HG03460 (cell line): ENCODE results near the gene MAP2K2.

Experiments
- ATAC-seq: cut with Tn5 transposase; IDR thresholded peaks from one replicate; pipeline ENCODE4 v1.9.1; 2021; ENCODE audit not compliant: unreplicated experiment

Gene MAP2K2

DNA sequence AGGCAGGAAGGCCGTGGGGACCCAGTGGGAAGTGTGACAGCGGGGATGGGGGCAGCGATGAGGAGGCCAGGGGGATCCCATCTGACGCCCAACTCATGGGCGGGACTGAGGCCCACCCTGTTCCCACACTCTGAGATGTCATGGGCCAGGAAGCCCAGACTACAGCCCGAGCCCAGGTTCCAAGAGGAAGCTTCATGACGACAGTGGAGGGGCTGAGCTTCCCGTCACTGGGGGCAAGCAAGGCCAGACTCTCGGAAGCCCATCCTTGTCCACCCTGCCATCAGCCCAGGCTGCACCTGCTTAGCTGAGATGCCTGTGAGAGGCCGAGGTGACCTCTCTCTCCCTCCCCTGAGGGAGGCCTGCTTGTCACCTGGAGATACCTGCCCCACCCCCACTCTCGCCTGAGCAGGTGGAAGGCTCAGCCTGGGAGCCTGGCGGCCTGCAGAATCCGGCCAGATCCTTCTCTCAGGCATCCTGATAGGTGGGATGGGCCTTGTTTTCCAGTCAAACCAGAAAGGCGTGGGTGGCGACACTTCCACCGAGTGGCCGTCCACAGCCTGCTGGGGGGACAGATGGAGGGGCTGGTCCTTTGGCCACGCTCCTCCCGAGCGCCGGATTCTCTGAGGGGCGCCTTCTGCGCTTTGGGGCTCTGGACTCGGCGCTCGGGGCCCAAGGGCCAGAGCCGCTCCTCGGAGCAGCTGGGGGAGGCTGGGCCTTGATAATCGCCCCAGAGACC, 62.1 kb downstream of the MAP2K2 start:
- no peak for ATAC-seq

- ATAC-seq = no peak
These were observed 62.7 kb downstream of the MAP2K2 start for GRCh38 chr19:4061178-4061682.

GRCh38 chr19:4060621-4061177, 63.2 kb downstream of the MAP2K2 start:
- no peak for ATAC-seq

GRCh38 chr19:4059891-4060620, 63.9 kb downstream of the MAP2K2 start:
- no peak for ATAC-seq

- no peak for ATAC-seq
These were observed 64.5 kb downstream of the MAP2K2 start for GRCh38 chr19:4059453-4059871.

DNA sequence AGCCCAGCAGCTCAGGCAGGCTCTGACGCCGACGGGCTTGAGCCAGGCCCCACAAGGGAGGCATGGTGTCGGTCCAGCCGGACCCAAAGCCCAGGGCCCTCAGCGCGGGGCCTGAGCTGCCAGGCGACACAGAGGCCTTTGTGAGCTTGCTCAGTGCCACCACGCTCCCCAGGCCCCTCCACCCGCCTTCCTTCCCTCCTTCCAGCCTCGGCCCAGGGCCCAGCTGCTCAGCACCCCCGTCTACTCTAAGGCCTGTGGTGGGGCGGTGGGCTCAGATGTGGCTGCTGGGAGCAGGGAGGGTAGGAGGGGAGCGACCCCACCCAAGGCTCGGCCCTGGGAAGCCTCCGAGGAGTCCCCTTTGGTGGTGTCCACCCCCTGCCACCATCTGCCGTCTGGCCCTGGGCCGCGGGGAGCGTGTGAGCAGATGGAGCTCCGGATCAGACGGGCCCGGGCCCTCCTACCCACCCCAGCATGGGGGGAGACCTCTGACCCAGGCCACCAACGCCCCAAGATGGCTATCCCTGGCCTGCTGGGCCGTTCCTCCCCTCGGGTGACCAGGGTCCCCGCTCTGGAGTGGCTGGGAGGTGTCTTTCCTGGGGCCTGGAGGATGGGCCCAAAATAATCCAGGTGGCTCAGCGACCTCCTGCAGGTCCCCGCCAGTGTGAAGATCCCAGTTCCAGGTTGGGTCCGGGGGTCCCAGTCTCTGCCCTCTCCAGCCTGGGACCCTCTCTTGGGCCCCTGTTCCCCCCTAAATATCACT, 65.0 kb downstream of the MAP2K2 start:
- no peak for ATAC-seq

DNA sequence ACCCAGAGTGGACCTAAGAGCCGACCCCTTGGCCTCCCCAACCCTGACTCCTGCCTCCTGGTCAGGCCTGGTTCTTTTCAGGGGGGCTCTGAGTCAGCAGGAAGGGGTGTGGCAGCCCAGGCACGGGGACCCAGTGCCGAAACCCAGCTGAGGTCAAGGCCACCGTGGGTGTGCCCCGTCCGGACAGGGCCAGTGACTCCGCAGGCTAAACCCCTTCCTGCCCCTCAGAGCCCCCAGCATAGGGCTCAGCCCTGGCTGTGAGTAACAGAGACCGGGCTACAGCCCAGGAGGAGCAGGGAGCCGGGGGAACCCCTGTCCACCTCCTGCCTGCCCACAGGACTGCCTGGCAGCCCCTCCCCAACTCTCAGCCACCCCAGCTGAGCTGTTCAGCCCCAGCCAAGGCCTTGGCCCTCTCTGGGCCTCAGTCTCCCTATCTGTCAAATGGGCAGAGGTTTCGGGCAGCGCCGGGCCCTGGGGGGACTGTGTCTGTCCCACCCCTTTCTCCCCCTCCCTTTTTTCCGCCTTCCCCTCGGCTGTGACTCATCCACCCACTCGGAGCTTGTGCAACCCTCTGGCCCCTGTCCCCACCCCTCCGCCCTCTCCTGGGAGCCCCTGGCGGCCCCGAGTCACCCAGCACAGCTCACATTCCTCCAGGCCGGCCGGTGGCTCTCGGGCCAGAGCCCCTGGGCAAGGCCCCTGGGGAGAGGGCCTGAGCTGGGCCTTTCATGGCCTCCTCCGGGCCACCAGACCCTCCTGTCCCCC, 65.8 kb downstream of the MAP2K2 start:
- ATAC-seq = no peak

DNA sequence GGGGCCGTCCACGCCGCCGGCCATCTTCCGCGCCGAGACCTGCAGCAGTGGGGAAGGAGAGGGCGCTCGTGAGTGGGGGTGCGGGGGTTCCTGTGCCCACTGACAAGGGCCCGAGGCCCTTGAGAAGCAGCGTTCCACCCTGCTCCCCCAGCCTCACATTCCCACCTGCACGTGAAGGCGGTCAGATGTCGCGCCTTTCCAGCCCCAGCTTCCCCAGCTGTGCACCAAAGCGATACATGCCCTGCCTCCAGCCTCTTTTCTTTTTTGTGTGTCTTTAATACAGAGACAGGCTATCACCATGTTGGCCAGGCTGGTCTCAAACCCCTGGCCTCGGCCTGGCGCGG, 68.7 kb downstream of the MAP2K2 start:
- no peak for ATAC-seq

GRCh38 chr19:4054441-4055208, 69.3 kb downstream of the MAP2K2 start:
- no peak for ATAC-seq

DNA sequence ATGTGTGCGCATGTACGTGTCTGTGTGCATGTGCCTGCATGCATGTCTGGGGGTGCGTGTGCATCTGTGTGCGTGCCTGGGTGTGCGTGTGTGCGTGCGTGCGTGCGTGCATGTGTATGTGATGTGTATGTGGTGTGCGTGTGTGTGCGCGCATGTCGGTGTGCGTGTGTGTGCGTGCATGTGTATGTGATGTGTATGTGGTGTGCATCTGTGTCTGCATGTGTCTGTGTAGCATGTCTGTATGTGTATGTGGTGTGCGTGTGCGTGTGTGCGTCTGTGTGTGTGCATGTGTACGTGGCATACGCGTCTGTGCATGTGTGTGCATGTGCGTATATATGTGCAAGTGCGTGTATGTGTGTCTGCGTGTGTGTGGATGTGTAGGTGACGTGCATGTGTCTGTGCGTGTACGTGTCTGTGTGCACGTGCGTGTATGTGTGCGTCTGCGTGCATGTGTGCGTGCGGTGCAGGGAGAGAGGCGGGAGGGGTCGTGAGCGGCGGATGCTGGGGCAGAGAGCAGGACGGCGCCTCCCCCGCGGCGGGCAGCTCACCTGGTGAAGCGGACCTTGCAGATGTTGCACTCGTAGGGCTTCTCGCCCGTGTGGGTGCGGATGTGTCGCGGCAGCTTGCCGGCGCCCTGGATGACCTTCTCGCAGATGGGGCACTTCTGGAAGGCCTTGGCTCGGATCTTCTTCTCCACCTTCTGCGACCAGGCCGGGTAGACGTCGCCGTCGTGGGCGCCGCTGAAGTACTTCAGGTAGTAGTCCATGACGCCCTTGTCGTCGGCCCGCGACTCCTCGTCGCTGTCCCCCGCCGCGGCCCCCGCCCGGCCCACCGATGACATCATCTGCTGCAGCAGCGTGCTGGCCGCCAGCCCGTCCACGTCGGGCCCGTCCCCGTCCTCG, 70.2 kb downstream of the MAP2K2 start:
- no peak for ATAC-seq

DNA sequence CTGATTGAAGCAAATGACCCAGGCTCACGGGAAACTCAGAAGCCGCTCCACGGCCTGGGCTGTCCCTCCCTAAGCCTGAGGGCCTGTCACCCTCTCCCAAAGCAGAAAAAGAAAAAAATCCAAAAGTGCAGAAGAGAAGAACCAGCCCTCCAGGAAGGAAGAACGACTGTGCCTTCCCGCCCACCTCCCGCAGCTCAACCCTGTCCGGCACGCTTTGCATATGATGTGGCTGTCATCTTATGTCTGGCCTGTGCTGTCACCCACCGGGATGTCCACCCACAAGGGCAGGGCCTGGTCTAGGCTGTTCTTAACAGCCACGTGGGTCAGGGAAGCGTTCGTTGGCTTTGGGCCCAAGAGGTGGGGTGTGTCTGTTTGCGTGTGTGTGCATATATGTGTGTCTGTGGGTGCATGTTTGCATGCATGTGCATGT, 70.9 kb downstream of the MAP2K2 start:
- ATAC-seq = no peak

- no peak for ATAC-seq
These were observed 71.6 kb downstream of the MAP2K2 start for GRCh38 chr19:4052114-4052992.

DNA sequence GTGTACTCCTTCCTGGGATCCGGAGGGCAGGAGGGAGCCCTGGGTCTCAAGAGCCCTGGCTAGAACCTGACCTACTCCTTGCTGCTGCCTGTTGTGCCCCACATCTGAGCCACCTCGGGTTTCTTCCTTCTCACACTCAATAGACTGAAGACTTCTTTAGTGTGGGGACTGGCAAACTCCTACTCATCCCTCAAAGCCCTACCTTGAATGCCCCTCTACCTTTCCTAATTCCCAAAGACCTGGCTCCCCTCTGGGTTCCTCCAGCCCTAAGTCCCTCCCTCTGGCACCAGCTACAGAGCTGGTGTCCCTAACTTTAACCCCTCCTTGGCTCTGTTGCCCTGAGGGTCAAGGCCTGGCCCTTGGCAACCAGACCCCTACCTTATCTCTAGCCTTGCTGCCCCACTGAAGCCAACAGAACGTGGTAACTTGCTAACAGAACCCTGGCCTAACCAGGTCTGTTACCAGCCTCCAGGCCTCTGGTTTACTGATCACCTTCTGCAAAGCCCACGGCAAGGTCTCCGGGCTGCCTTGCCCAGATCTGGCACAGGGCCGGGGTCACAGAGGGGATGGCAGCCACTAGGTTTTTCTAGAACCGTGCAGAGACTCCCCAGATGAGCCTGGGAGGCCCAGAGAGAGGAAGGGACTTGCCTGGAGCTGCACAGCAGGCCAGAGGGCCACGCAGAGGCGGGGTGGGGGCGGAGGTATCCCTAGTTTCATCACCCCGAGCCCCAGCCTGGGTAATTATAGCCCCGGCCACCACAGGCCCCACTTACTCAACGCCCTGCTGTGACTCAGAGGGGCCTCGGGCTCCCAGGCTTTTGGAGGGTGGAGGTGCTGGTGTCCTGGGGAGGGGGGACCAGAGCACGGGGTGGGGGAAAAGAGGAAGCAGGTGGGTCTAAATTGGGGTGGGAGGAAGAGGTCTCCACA, 72.5 kb downstream of the MAP2K2 start:
- ATAC-seq = no peak

GRCh38 chr19:4049432-4049831, 74.5 kb downstream of the MAP2K2 start:
- ATAC-seq = no peak

DNA sequence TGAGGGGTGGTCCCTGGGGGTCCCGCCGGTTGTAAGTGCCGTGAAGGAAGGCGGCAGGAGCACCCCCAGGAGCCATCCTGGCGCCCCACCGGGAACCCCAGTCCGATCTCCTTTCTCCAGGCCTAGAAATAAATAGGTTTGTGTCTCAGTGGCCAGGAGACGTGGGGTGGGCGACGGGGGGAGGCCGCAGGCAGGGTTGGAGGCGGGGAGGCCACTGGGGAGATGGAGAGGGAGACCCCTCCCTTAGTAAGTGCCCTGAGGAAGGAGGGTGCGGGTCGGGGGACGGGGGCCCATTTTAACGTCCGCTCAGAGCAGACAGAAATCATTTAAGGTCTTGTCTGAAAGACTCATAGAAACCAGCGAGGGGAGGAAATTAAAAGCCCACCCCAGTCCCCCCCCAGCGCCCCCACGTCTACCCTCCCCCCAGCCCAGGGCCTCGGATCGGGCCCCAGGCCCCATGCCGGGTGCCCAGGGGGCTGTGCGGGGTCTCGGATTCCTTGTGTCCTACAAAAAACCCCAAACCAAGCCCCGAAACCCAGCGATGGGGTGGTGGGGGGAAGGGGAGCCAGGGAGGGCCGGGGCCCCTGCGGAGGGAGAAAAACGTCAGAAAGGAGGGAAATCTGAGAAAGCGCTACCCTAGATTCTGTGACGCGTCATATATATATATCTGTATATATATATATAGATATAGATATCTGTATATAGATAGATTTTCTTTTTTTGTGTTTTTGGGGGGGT, 76.8 kb downstream of the MAP2K2 start:
- no peak for ATAC-seq

GRCh38 chr19:4046362-4046691, 77.6 kb downstream of the MAP2K2 start:
- no peak for ATAC-seq
